ENCODE results near the gene TTLL13.
"Not testable (repeated sequence)": the region's sequence is repeated elsewhere in the genome, so short reads cannot be mapped to it uniquely, and the experiment has no call there.

The TTLL13 gene

GRCh38 chr15:90234096-90234988, 15.0 kb upstream of the TTLL13 start, which contains the start of gene GDPGP1:
GDPGP1 (plus strand) TSS chr15:90234209; CDS start chr15:90240909, 6,700 bp downstream.
- DNase-seq (ENCODE audit: low read depth): no peak

- no peak for DNase-seq (ENCODE audit: low read depth)
Measured at GRCh38 chr15:90239371-90239770, 10.0 kb upstream of the TTLL13 start.

- no peak for DNase-seq (ENCODE audit: low read depth)
Measured at GRCh38 chr15:90240856-90241255, 8.5 kb upstream of the TTLL13 start.

- DNase-seq (ENCODE audit: low read depth): no peak
Measured at GRCh38 chr15:90241343-90242192, 7.8 kb upstream of the TTLL13 start.

- no peak for DNase-seq (ENCODE audit: low read depth)
Measured at GRCh38 chr15:90243943-90244639, 5.3 kb upstream of the TTLL13 start.

GRCh38 chr15:90248789-90249202, 560 bp upstream of the TTLL13 start:
- DNase-seq (ENCODE audit: low read depth): no peak

- DNase-seq (ENCODE audit: low read depth): no peak
Measured at GRCh38 chr15:90257776-90258175, 8.4 kb downstream of the TTLL13 start.

GRCh38 chr15:90259524-90259923, 10.2 kb downstream of the TTLL13 start:
- DNase-seq (ENCODE audit: low read depth): no peak

- DNase-seq (ENCODE audit: low read depth): not testable (repeated sequence)
Measured at GRCh38 chr15:90260731-90261130, 11.4 kb downstream of the TTLL13 start.

- peak; percentile 26 for DNase-seq (ENCODE audit: low read depth)
Measured at GRCh38 chr15:90261811-90262210, 12.5 kb downstream of the TTLL13 start.

GRCh38 chr15:90262426-90262825, 13.1 kb downstream of the TTLL13 start:
- no peak for DNase-seq (ENCODE audit: low read depth)

- DNase-seq (ENCODE audit: low read depth): no peak
Measured at GRCh38 chr15:90264671-90265070, 15.3 kb downstream of the TTLL13 start.

- DNase-seq (ENCODE audit: low read depth): peak; percentile 83
Measured at GRCh38 chr15:90265271-90266060, 16.1 kb downstream of the TTLL13 start, which contains the start of gene NGRN. NGRN (plus strand) TSS chr15:90265672; CDS start chr15:90265713, 41 bp downstream.

GRCh38 chr15:90266061-90266431, 16.7 kb downstream of the TTLL13 start:
- DNase-seq (ENCODE audit: low read depth): no peak

GRCh38 chr15:90266485-90266884, 17.1 kb downstream of the TTLL13 start:
- peak; percentile 14 for DNase-seq (ENCODE audit: low read depth)

GRCh38 chr15:90268415-90268814, 19.1 kb downstream of the TTLL13 start:
- no peak for DNase-seq (ENCODE audit: low read depth)

GRCh38 chr15:90270502-90271150, 21.3 kb downstream of the TTLL13 start:
- no peak for DNase-seq (ENCODE audit: low read depth)

GRCh38 chr15:90271459-90272166, 22.3 kb downstream of the TTLL13 start:
- DNase-seq (ENCODE audit: low read depth): no peak

- DNase-seq (ENCODE audit: low read depth): not testable (repeated sequence)
Measured at GRCh38 chr15:90278467-90278866, 29.1 kb downstream of the TTLL13 start.

GRCh38 chr15:90280743-90281142, 31.4 kb downstream of the TTLL13 start:
- not testable (repeated sequence) for DNase-seq (ENCODE audit: low read depth)

Measured in stromal cell of bone marrow (primary cell).